EH (cell line): ENCODE data around the gene FBN2.
"Not testable (repeated sequence)": the region's sequence is repeated elsewhere in the genome, so short reads cannot be mapped to it uniquely, and the experiment has no call there.

ENCODE experiments used
- DNase-seq: peaks from one replicate; pipeline ENCODE4 v3.0.0-alpha.2; 2015; ENCODE audit warnings: low read depth

The FBN2 gene

GRCh38 chr5:128358826-128359225 lies 179.2 kb downstream of the FBN2 start:
- DNase-seq, result peak; percentile 47

- no peak for DNase-seq
Observed at GRCh38 chr5:128357226-128357625, 180.8 kb downstream of the FBN2 start.

GRCh38 chr5:128355961-128356360 lies 182.1 kb downstream of the FBN2 start:
- DNase-seq, result no peak

- DNase-seq, result no peak
Observed at GRCh38 chr5:128353441-128354107, 184.5 kb downstream of the FBN2 start.

- no peak for DNase-seq
Observed at GRCh38 chr5:128350705-128351104, 187.3 kb downstream of the FBN2 start.

- DNase-seq, result peak; percentile 14
Observed at GRCh38 chr5:128349044-128349858, 188.8 kb downstream of the FBN2 start.

GRCh38 chr5:128346038-128346437 lies 192.0 kb downstream of the FBN2 start:
- DNase-seq, result no peak

GRCh38 chr5:128345247-128345646 lies 192.8 kb downstream of the FBN2 start:
- DNase-seq, result no peak

- DNase-seq, result no peak
Observed at GRCh38 chr5:128343168-128343567, 194.9 kb downstream of the FBN2 start.

GRCh38 chr5:128341056-128341455 lies 197.0 kb downstream of the FBN2 start:
- DNase-seq, result peak; percentile 15

GRCh38 chr5:128340648-128341047 lies 197.4 kb downstream of the FBN2 start:
- DNase-seq, result no peak

GRCh38 chr5:128339585-128339984 lies 198.5 kb downstream of the FBN2 start:
- no peak for DNase-seq

GRCh38 chr5:128338649-128339048 lies 199.4 kb downstream of the FBN2 start:
- DNase-seq, result no peak

- DNase-seq, result no peak
Observed at GRCh38 chr5:128335339-128335738, 202.7 kb downstream of the FBN2 start.

GRCh38 chr5:128334010-128334716 lies 203.9 kb downstream of the FBN2 start:
- no peak for DNase-seq

- DNase-seq, result no peak
Observed at GRCh38 chr5:128331261-128331660, 206.8 kb downstream of the FBN2 start.

GRCh38 chr5:128329386-128329939 lies 208.6 kb downstream of the FBN2 start:
- no peak for DNase-seq

- DNase-seq, result no peak
Observed at GRCh38 chr5:128328446-128328845, 209.6 kb downstream of the FBN2 start.

- DNase-seq, result no peak
Observed at GRCh38 chr5:128328007-128328406, 210.0 kb downstream of the FBN2 start.

GRCh38 chr5:128321418-128321817 lies 216.6 kb downstream of the FBN2 start:
- DNase-seq, result not testable (repeated sequence)

GRCh38 chr5:128318691-128319090 lies 219.4 kb downstream of the FBN2 start:
- DNase-seq, result no peak

GRCh38 chr5:128317481-128317880 lies 220.6 kb downstream of the FBN2 start:
- DNase-seq, result no peak

GRCh38 chr5:128315671-128316070 lies 222.4 kb downstream of the FBN2 start:
- DNase-seq, result no peak
